ENCODE results near the gene PRR16.

PRR16 gene

DNA sequence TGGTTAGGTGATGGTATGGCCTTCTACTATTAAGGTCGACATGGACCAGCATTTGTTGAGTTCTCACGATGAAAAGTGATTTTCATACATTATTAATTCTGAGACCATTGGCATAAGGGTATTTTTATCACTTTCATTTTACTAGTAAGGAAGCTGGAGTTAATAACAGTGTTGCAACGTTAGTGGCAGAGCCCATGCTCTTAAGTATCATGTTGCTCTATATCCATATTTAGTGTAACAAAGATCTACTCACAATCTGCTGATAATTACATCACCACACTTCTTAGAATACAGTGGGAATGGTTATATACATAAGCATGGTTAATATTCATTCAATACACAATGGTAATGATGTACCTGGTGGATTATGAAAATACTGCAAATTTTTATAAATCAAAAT is 81.9 kb downstream of the PRR16 start:
- Histone ChIP-seq H3K4me2 (ENCODE audit: low read depth, low read length, poor library complexity, severe bottlenecking) (no peak overlapping the region), H3K79me2 (ENCODE audit: insufficient read depth, low read length) (no peaks in the 10 kb centered on the region), H3K36me3 (ENCODE audit: low read length) (no peaks in the 10 kb centered on the region), H3K9ac (ENCODE audit: low read length) (no peak overlapping the region), H2AFZ (ENCODE audit: low read depth, low read length, severe bottlenecking) (no peak overlapping the region), H3F3A (ENCODE audit: insufficient read depth) (no peaks in the 10 kb centered on the region), H3K4me3 (ENCODE audit: insufficient read depth, low read length, poor library complexity, severe bottlenecking) (no peak overlapping the region), H3K27ac (ENCODE audit: low read depth, low read length) (no peak overlapping the region), H3K9me2 (replicated peaks; ENCODE audit: insufficient read depth, low read length) (no peaks in the 10 kb centered on the region), H4K20me1 (ENCODE audit: low read depth, low read length) (no peaks in the 10 kb centered on the region), H3K27me3 (ENCODE audit: low read length) (no peaks in the 10 kb centered on the region), H3K9me3 (ENCODE audit: insufficient read depth, low read length) (no peaks in the 10 kb centered on the region)
- no peak for TF ChIP-seq CTCF (IDR thresholded peaks at IDR 0.05; ENCODE audit: insufficient read depth, low read length, poor library complexity, severe bottlenecking)
- TF ChIP-seq EZH2phosphoT487 (conservative IDR thresholded peaks at IDR 0.05; ENCODE audit: low read length), result no peak

GRCh38 chr5:120546922-120547321 is 82.8 kb downstream of the PRR16 start:
- no peak overlapping the region for H3K9ac ChIP-seq (ENCODE audit: low read length)
- H3K79me2 ChIP-seq (ENCODE audit: insufficient read depth, low read length), result no peaks in the 10 kb centered on the region
- no peak overlapping the region for H3K4me2 ChIP-seq (ENCODE audit: low read depth, low read length, poor library complexity, severe bottlenecking)

DNA sequence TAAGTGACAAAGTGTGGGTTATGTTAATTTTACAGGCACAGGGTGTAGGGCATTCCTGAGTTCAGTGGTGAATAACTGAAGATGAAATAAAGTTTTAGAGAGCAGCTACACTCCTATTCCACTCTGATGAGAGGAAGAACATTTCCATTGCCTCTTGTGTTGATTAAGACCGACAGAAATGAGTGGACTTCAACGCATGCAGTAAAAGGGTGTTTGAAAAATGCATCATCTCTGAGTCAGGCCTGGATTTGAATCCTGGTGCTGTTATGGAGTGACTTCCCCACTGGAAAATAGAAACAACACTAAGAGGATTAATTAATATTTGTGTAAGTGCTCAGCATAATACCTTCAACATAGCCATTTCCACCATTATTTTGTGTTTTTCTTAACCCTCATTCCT is 86.3 kb downstream of the PRR16 start:
- H3K36me3 ChIP-seq (ENCODE audit: low read length), result no peaks in the 10 kb centered on the region
- H3K27me3 ChIP-seq (ENCODE audit: low read length), result no peaks in the 10 kb centered on the region
- H3K4me3 ChIP-seq (ENCODE audit: insufficient read depth, low read length, poor library complexity, severe bottlenecking), result no peak overlapping the region
- H3K9ac ChIP-seq (ENCODE audit: low read length), result no peak overlapping the region
- H3K79me2 ChIP-seq (ENCODE audit: insufficient read depth, low read length), result no peaks in the 10 kb centered on the region
- no peaks in the 10 kb centered on the region for H3F3A ChIP-seq (ENCODE audit: insufficient read depth)
- H3K27ac ChIP-seq (ENCODE audit: low read depth, low read length), result no peak overlapping the region
- H3K9me2 ChIP-seq (replicated peaks; ENCODE audit: insufficient read depth, low read length), result no peaks in the 10 kb centered on the region
- H4K20me1 ChIP-seq (ENCODE audit: low read depth, low read length), result no peaks in the 10 kb centered on the region
- no peaks in the 10 kb centered on the region for H3K9me3 ChIP-seq (ENCODE audit: insufficient read depth, low read length)
- H3K4me2 ChIP-seq (ENCODE audit: low read depth, low read length, poor library complexity, severe bottlenecking), result no peak overlapping the region
- TF ChIP-seq EZH2phosphoT487 (conservative IDR thresholded peaks at IDR 0.05; ENCODE audit: low read length) (no peak), CTCF (IDR thresholded peaks at IDR 0.05; ENCODE audit: insufficient read depth, low read length, poor library complexity, severe bottlenecking) (no peak)
- H2AFZ ChIP-seq (ENCODE audit: low read depth, low read length, severe bottlenecking), result no peak overlapping the region

More at GRCh38 chr5:120546922-120547321, 82.8 kb downstream of the PRR16 start:
- no peak for TF ChIP-seq EZH2phosphoT487 (conservative IDR thresholded peaks at IDR 0.05; ENCODE audit: low read length)
- no peak for TF ChIP-seq CTCF (IDR thresholded peaks at IDR 0.05; ENCODE audit: insufficient read depth, low read length, poor library complexity, severe bottlenecking)
- H3K4me3 ChIP-seq (ENCODE audit: insufficient read depth, low read length, poor library complexity, severe bottlenecking), result no peak overlapping the region
- no peaks in the 10 kb centered on the region for H3F3A ChIP-seq (ENCODE audit: insufficient read depth)
- H3K9me2 ChIP-seq (replicated peaks; ENCODE audit: insufficient read depth, low read length), result no peaks in the 10 kb centered on the region
- no peak overlapping the region for H3K27ac ChIP-seq (ENCODE audit: low read depth, low read length)
- no peaks in the 10 kb centered on the region for H3K36me3 ChIP-seq (ENCODE audit: low read length)
- H3K27me3 ChIP-seq (ENCODE audit: low read length), result no peaks in the 10 kb centered on the region
- no peak overlapping the region for H2AFZ ChIP-seq (ENCODE audit: low read depth, low read length, severe bottlenecking)
- no peaks in the 10 kb centered on the region for H3K9me3 ChIP-seq (ENCODE audit: insufficient read depth, low read length)
- H4K20me1 ChIP-seq (ENCODE audit: low read depth, low read length), result no peaks in the 10 kb centered on the region
